Superior temporal gyrus (tissue), 1 donor: ENCODE results near the gene LONP2.
"Not testable (repeated sequence)": the region's sequence is repeated elsewhere in the genome, so short reads cannot be mapped to it uniquely, and the experiment has no call there.

Experiments
- DNase-seq: peaks from one replicate; pipeline ENCODE4 v3.0.0-alpha.2; 2016; ENCODE audit errors: extremely low spot score

The LONP2 gene

DNA sequence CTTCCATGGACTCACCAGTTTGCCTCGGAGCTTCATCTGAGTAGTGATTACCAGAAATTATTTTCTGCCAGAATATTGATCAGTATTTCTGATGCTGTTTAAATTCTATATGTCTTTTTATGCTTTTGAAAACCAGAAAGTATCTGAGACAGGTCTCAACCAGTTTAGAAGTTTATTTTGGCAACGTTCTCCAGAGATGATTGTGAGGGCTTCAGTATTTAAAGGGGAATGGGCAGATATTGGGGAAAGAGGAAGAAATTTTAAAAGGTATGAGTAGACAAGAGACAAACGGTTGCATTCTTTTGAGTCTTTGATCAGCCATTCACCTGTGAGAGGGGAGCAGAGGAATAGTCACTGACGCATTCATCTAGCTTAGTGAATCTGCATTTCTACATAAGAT, 47.7 kb downstream of the LONP2 start:
- no peak for DNase-seq

GRCh38 chr16:48292452-48292851, 48.4 kb downstream of the LONP2 start:
- no peak for DNase-seq

DNA sequence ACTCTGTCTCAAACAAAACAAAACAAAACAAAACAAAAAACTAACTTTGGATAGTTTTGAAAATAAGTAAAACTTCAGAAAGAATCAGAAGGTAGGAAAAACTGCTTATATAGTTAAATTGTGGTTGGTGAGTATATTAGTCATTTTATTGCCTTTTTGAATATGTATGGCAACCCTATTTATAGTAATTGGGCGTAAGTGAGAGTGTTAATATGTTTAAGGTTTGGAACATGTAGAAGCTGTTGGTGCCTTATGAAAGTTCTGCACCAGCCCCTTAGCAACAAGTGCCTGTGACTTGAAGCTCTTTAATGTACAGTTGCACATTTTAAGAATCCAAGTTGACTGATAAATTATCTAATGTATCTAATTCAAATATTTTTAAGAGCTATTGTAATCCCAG, 50.6 kb downstream of the LONP2 start:
- DNase-seq: no peak

- no peak for DNase-seq
Observed at GRCh38 chr16:48295488-48296281, 51.6 kb downstream of the LONP2 start.

GRCh38 chr16:48299471-48299870, 55.4 kb downstream of the LONP2 start:
- DNase-seq: no peak

DNA sequence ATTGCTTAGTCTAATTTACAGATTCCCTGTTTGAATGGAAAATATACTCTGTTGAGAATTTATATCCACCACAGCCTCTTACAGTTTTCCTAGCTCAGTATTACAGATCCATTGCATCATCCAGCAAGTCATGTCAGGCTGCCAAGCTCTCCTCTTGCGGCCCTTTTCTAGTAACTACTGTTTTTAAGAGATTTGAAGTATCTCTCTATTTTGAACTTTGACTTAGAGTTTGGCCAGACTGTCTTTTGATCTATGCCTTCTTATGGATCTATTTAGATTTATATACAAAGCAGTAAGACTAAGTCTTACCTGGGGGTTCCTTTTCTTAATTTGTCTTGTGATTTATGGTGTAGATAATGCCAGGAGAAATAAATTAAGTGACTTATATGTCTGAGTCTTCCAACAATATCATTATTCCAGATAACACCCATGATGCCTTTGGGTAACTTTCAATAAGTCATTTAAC, 56.3 kb downstream of the LONP2 start:
- no peak for DNase-seq

- DNase-seq: no peak
Observed at GRCh38 chr16:48308535-48308934, 64.4 kb downstream of the LONP2 start.

GRCh38 chr16:48310908-48311641, 67.0 kb downstream of the LONP2 start:
- DNase-seq: no peak

GRCh38 chr16:48313905-48314304, 69.8 kb downstream of the LONP2 start:
- DNase-seq: not testable (repeated sequence)

DNA sequence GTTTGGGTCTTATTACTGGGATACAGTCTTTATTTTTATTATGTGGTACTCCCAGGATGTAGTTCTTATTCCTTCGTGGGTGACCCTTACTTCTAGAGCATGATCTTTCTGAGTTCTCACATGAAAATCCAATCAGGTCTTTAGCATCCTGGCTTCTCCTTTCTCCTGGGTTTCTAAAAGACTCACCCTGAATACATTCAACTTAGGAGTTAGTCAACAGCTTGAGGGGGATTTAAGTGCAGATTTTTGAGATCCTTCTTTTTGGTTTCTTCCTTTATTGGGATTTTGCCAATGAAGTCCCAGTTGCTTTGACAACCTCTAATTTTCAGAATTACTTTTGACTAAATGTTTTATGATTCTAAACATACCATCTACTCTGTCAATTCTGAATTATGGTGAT, 72.9 kb downstream of the LONP2 start:
- no peak for DNase-seq

DNA sequence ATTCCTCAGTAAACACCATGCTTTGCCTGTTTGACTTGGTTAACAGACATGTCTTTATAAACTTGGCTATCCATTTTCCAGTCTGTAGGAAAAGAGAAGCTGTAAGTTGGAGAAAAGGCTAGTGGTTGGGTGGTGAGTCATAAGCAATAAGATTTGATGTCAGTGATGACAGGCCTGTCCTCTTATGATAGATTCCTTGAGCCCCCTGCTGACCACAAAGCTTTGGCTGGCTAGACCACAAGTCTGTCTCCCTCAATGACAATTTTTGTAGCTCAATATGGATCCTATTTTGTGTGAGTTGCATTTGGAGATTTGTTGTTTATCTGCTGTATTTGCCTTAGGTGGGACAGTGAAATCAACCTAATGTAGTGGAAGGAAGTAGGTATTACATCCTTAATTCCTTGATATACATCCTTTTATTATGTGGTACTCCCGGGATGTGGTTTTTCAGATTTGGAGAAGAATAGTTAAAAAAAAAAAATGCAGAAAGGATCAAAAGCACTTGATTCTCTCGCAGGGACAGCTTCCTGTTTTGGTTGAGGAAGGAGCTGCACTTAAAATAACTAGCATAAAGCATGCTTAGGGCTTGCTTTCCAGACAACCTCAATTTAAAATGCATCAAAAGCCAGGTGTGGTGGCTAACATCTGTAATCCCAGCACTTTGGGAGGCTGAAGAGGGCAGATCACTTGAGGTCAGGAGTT, 73.7 kb downstream of the LONP2 start:
- DNase-seq: no peak

DNA sequence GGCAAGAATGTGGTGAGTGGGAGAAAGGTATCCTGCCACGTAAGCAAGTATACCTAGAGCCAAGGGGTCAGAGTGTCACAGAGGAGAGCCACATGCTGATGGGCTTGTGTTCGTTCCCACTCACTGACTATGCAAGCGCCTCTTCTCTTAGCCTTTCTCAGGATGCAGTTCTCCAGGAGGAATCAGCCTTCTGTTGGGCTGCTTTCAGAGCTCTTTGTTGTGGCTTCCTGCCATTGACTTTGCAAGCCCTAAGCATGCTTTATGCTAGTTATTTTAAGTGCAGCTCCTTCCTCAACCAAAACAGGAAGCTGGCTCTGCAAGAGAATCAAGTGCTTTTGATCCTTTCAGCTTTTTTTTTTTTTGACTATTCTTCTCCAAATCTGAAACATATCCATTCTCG, 74.5 kb downstream of the LONP2 start:
- DNase-seq: peak; percentile 64

GRCh38 chr16:48321317-48322036, 77.4 kb downstream of the LONP2 start:
- peak; percentile 45 for DNase-seq

DNA sequence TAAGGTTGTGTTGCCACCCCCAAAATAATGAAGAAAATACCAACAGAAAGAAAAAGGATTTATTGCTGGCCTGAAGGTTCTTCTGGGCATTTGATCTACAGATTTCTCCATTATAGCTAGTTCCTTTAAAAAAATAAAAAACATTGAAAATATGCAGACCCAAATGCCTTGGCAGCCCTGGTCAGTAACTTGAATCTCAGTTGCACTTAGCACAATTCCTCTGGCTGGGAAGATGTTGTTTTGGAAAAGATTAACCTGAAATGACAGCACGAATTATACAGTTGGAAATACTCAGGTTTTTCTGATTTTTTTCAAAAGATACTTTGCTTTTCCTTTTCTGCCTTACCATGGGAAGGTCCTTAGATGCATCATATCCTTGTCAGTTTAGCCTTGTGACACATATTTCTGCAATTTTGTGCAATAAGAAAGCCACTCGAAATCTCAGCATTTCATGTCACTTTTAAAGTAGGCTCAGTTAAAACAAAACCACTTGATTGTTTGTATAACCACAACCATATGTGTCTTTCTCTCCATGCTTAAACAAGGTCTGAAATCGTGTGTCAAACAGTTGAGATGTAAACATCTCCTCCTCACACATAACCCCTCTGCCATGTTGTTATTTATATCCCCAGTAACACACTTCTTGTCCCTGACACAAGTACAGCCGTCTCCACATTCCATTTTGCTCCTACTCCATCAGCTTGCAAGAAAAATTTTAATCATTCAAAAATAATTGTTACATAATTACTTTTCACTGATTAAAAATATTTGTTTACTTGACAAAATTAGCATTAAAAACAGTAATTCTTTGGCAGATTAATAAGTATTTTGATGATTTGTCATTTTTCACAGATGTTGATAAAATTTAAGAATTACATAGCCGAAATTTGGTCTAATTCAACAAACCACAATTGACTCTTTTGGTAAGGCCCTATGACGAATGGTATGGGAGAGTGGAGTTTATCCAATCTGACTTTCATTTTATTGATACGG, 80.0 kb downstream of the LONP2 start:
- no peak for DNase-seq

DNA sequence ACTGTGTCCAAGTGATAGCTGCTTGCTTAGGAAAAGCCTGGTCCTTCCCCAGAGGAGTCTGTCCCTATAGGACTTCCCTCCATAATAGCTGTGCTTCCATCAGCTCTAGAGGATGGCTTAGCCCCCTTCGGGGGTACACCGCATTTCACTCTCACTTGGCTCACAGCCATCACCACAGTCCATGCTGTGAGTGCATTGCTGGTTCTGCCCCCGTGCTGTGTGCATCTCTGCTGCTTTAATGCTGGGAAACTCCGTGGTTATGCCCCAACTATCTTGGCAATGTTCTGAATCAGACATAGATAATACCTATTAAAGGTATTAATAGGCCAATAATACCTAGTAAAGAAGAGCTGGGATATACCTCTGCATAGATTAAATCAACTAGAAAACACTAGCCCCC, 82.8 kb downstream of the LONP2 start:
- no peak for DNase-seq

- DNase-seq: no peak
Observed at GRCh38 chr16:48329138-48329537, 85.0 kb downstream of the LONP2 start.

GRCh38 chr16:48330189-48330840, 86.2 kb downstream of the LONP2 start:
- no peak for DNase-seq

- peak; percentile 67 for DNase-seq
Observed at GRCh38 chr16:48330841-48331192, 86.7 kb downstream of the LONP2 start.

DNA sequence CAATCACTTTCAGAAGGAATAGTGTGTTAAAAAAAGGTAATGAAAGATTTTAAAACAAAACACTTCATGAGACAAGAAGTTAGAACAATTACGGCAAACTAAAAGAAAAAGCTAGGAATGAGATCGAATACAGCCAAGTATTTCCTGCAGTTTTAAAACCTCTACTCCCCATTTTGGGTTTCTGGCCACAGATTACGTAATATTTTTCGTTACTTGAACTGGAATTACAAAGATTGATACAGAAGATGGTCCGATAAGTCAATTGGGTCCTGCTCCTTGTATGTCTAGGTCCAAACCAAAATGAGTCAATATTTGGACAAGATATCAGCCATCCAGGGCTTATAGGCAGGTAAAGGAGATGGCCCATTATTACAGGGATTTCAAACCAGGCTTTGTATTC, 88.9 kb downstream of the LONP2 start:
- DNase-seq: no peak

DNA sequence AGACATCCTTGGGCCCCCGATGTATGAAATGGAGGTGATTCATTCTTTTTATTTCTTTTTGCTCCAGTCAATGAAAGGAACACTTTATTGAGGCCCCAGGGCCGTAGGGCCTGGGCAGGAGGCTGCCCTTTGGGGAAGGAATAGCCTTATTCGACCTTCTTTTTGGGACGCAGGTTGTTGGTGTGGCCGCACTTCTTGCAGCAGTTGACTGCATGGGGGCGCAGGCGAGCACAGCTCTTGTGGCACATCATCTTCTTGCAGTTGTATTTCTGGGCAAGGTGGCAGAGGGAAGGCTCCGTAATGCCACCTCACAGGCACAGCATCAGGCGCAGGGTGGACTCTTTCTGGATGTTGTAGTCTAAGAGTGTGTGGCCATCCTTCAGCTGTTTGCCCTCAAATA, 90.2 kb downstream of the LONP2 start:
- no peak for DNase-seq
